ENCODE measurements around the gene MRPL11. TPM values are rescaled to one million over a fixed set of nuclear protein-coding genes. Genes with fewer than 3 reads are reported as not detected.

The MRPL11 gene
- total RNA-seq, 1 donor from 2014 or later = 96.2 TPM

DNA sequence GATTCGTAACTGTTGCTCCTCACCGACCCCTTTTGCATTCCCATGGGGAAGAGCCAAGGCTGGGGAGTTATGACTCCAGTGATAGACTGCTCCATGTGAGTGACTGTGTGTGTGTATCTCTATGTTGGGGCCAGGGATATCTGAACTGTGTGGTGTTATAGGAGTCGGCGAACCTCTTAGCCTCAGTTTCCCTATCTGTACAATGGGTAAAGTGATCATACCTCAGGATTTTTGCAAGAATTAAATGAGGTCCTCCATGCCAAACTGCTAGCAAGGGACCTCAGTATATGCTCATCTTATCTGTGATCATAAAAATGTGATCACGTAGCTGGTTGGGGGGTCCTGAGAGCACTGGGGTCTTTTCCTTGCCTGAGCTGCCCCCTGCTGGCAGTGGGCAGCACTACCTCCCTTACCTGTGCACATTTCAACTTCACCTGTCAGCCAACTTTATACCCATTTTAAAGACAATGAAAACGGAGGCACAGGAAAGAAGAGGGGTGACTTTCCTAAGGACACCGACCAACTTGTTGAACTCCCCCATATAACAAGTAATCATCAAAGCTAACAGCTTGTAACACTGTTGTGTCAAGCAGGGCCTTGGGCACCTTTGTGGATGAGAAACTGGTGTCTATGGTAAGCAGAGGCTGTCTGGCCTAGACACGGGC, 40.2 kb upstream of the MRPL11 start:
- intact Hi-C loops (cut with DNase I) = no loop called here
- H3K4me1 ChIP-seq = peaks cover 0 to 13% of the 10 kb centered on the region in 2 donors
- peak overlapping the region; percentile 67 to 75 for H3K4me3 ChIP-seq
- H3K9me3 ChIP-seq = no peaks in the 10 kb centered on the region
- TF ChIP-seq, protein P1, sequence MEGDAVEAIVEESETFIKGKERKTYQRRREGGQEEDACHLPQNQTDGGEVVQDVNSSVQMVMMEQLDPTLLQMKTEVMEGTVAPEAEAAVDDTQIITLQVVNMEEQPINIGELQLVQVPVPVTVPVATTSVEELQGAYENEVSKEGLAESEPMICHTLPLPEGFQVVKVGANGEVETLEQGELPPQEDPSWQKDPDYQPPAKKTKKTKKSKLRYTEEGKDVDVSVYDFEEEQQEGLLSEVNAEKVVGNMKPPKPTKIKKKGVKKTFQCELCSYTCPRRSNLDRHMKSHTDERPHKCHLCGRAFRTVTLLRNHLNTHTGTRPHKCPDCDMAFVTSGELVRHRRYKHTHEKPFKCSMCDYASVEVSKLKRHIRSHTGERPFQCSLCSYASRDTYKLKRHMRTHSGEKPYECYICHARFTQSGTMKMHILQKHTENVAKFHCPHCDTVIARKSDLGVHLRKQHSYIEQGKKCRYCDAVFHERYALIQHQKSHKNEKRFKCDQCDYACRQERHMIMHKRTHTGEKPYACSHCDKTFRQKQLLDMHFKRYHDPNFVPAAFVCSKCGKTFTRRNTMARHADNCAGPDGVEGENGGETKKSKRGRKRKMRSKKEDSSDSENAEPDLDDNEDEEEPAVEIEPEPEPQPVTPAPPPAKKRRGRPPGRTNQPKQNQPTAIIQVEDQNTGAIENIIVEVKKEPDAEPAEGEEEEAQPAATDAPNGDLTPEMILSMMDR (IDR thresholded peaks at IDR 0.05) = peak; percentile 44 to 64 (median 50)
- H3K36me3 ChIP-seq = peaks cover 10 to 23% of the 10 kb centered on the region in 2 donors
- H3K27ac ChIP-seq = peak overlapping the region; percentile 84 to 92
- DNase-seq (ENCODE audit: low spot score in 2 of 2) = no peak
- H3K27me3 ChIP-seq = no peaks in the 10 kb centered on the region

DNA sequence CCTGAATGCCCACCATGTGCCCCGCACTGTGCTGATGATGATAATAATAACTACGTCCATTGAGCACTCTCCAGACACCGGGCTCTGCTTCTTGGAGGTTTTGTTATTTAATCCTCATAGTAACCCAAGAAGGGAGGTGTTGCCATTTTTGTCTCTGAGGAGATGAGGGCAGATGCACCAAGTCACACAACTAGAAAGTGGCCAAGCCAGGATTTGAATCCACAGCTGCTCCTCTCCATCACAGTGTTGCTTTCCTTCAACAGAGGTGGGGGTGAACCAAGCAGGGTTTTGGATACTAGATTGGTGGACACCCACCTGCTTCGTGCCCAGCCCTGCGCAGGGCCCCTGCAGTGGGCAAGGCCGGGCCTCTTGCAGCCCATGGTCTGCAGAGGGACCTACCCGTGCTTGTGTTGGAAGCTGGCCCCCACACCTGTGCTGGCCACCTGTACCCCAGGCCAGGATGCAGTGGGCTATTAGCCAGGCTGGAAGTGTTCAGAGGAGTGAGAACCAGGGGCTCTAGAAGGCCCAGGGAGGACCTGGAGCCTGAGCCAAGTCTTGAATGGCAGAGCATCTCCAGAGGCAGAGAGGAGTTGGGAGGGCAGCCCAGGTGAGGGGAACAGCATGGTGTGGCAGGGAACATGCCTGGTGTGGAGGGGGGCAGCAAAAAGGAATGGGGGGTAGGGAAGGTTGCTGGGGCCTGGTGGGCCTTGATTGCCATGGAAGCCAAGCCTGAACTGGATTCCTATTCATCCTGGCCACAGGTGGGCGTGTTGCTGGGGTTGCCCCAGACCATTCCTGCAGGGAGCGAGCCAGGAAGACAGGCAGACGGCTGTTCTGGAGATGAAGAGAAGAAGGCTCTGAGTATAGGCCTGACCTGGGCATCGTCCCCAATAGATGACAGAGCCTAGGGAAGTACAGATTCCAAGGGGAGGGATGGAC, 38.9 kb upstream of the MRPL11 start:
- Histone ChIP-seq H3K36me3 (peaks cover 22 to 37% of the 10 kb centered on the region in 2 donors), H3K27ac (no peak overlapping the region), H3K9me3 (no peaks in the 10 kb centered on the region), H3K27me3 (no peaks in the 10 kb centered on the region), H3K4me3 (no peak overlapping the region), H3K4me1 (peaks cover 0 to 13% of the 10 kb centered on the region in 2 donors)
- DNase-seq (ENCODE audit: low spot score in 2 of 2) = no peak
- TF ChIP-seq, protein P1 (IDR thresholded peaks at IDR 0.05) = no peak
- intact Hi-C loops (cut with DNase I) = no loop called here

GRCh38 chr11:66476841-66477251, 38.2 kb upstream of the MRPL11 start:
- TF ChIP-seq, protein P1 (IDR thresholded peaks at IDR 0.05) = no peak
- H3K4me1 ChIP-seq = peaks cover 0 to 13% of the 10 kb centered on the region in 2 donors
- no peak overlapping the region for H3K27ac ChIP-seq
- peaks cover 29 to 41% of the 10 kb centered on the region in 2 donors for H3K36me3 ChIP-seq
- no peaks in the 10 kb centered on the region for H3K27me3 ChIP-seq
- DNase-seq (ENCODE audit: low spot score in 2 of 2) = no peak
- no peaks in the 10 kb centered on the region for H3K9me3 ChIP-seq
- intact Hi-C loops (cut with DNase I) = no loop called here
- H3K4me3 ChIP-seq = no peak overlapping the region

DNA sequence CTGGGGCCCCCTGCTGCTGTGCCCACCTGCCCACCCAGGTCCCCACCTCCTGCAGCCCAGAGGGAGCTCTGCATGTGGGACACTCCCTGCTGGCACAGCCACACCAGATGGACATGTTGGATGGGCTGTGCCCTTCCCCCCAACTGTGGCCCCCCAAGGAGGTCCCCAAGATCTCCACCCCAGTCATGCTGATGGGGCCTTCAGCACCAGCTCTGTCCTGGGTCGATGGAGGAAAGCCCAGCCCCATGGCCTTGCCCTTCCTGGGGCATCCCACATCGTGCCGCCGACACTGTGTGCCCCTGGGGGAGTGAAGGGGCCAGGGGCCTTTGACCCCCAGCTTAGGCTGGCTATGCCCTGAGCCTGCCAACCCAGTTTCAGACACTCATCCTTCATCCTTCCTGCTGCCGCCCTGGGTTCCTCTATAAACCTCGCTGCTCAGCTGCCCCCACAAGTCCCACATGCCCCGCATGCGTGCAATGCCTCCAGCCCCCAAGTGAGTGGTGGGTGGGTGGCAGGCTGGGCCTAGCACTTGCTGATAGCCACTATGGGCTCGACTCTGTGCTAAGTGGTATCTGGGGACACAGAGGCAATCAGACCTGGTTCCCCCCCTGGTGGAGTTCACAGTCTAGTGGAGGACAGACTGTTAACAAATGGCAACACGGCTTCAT, 37.7 kb upstream of the MRPL11 start:
- H3K36me3 ChIP-seq = peaks cover 31 to 45% of the 10 kb centered on the region in 2 donors
- no peak for DNase-seq (ENCODE audit: low spot score in 2 of 2)
- intact Hi-C loops (cut with DNase I) = no loop called here

More for the DNA sequence above, 37.7 kb upstream of the MRPL11 start:
- Histone ChIP-seq H3K9me3 (no peaks in the 10 kb centered on the region), H3K27ac (no peak overlapping the region), H3K4me1 (peaks cover 0 to 13% of the 10 kb centered on the region in 2 donors), H3K27me3 (no peaks in the 10 kb centered on the region), H3K4me3 (no peak overlapping the region)
- TF ChIP-seq, protein P1 (IDR thresholded peaks at IDR 0.05) = no peak

Data from ascending aorta (tissue), 2 donors.